ENCODE data around the gene HSPG2. TPM values are rescaled to one million over a fixed set of nuclear protein-coding genes. Genes with fewer than 3 reads are reported as not detected.

The HSPG2 gene
- total and polyA plus RNA-seq, 10 of the 15 experiments (the other 5 are each of a cell fraction or from before 2014, with no cell fraction given): 0.30 to 3.4 (median 0.73) TPM; not detected in 2

DNA sequence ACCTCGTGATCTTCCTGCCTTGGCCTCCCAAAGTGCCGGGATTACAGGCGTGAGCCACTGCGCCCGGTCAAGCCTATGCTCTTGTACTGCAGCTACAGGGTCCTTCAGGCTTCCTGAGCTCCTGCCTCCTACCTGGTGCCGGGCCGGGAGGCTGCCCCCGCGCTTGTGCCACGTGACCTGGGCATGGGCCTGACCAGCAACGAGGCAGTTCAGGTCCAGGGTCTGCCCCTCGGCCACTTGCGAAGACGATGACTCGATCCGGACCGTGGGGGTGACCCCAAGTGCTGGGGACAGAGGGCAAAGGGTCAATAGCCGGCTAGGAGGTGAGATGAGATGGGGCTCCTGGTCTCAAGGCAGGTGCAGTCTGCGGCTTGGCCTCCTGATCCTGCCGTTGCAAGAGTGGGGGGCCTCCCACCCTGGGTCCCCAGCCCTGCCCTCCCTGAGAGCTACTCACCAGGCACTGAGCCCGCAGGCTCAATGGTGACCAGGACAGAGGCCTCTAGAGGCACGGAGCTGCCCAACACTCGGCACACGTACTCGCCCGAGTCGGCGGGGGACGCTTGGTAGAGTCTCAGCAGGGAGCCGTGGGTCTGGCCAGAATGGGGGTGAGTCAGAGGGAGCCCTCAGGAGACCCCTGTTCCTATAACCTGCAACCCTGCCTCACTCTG lies 87.1 kb downstream of the HSPG2 start:
- ChIA-PET RAD21 (ENCODE audit: unreplicated experiment) (interaction anchor here (0.9 kb wide), 1 partner anchor 68 kb away, joined by 4 read pairs; no protein-coding TSS in a partner anchor), SMC1A (ENCODE audit: uncharacterized antibody, unreplicated experiment) (no interaction called here), POLR2A (no interaction called here), CTCF (no interaction called here)
- Histone ChIP-seq H3K4me3 (no peak overlapping the region), H3K27me3 (replicated peaks in 1 of 2; ENCODE audit: control insufficient read depth in 2 of 2, insufficient read depth in 2 of 2, low read length in 1 of 2) (no peaks in the 10 kb centered on the region), H3K4me1 (ENCODE audit: control insufficient read depth, insufficient read depth, low read length) (peaks cover 11% of the 10 kb centered on the region), H3K4me2 (ENCODE audit: control insufficient read depth, insufficient read depth) (no peak overlapping the region), H3K9me3 (replicated peaks; ENCODE audit: control insufficient read depth, insufficient read depth, low read length) (no peaks in the 10 kb centered on the region), H3K9ac (ENCODE audit: control insufficient read depth, insufficient read depth, low read length) (no peak overlapping the region), H2AFZ (ENCODE audit: control insufficient read depth, low read depth, low read length) (no peak overlapping the region), H4K20me1 (ENCODE audit: control insufficient read depth, insufficient read depth) (no peaks in the 10 kb centered on the region), H3K36me3 (ENCODE audit: control insufficient read depth in 2 of 2, insufficient read depth in 2 of 2, low read length in 1 of 2) (no peaks in the 10 kb centered on the region), H3K79me2 (ENCODE audit: control insufficient read depth, insufficient read depth, low read length) (no peaks in the 10 kb centered on the region), H3K27ac (ENCODE audit: control insufficient read depth, insufficient read depth) (no peak overlapping the region)
- ATAC-seq: no peak
- no peak for FAIRE-seq
- in situ Hi-C loops (cut with MboI): no loop called here
- no TSS peak for BruUV-seq (replicated peaks)
- 68% methylated on average over 30 of the region's 30 CpGs for WGBS (ENCODE audit: insufficient coverage, insufficient replicate concordance, low lambda C conversion rate, missing lambda C conversion rate)
- DNase-seq (ENCODE audit: low read depth, low spot score): no peak
- intact Hi-C loops (cut with micrococcal nuclease; ENCODE audit: unreplicated experiment): no loop called here
- TF ChIP-seq CBX5 (IDR thresholded peaks at IDR 0.05; ENCODE audit: low read depth) (no peak), NBN (IDR thresholded peaks at IDR 0.05) (no peak), EED (IDR thresholded peaks at IDR 0.05; ENCODE audit: low read depth) (no peak), MYC (IDR thresholded peaks at IDR 0.05; ENCODE audit: insufficient read depth, insufficient read length, insufficient replicate concordance, low read length, severe bottlenecking) (no peak), GATAD2B (conservative IDR thresholded peaks at IDR 0.05; ENCODE audit: low read depth) (no peak), NFIC (IDR thresholded peaks at IDR 0.05; ENCODE audit: low read depth, low read length) (no peak), ZSCAN29 (IDR thresholded peaks at IDR 0.05) (no peak), MEF2B (IDR thresholded peaks at IDR 0.05; ENCODE audit: partially characterized antibody, poor library complexity, severe bottlenecking) (no peak), SREBF2 (IDR thresholded peaks at IDR 0.05; ENCODE audit: low read length) (no peak), BCL11A (IDR thresholded peaks at IDR 0.05; ENCODE audit: low read depth, low read length) (no peak), MEF2A (IDR thresholded peaks at IDR 0.05; ENCODE audit: insufficient read depth, low read depth, low read length) (no peak), GABPA (IDR thresholded peaks at IDR 0.05; ENCODE audit: low read depth) (no peak)
- TF ChIP-seq, protein P1, sequence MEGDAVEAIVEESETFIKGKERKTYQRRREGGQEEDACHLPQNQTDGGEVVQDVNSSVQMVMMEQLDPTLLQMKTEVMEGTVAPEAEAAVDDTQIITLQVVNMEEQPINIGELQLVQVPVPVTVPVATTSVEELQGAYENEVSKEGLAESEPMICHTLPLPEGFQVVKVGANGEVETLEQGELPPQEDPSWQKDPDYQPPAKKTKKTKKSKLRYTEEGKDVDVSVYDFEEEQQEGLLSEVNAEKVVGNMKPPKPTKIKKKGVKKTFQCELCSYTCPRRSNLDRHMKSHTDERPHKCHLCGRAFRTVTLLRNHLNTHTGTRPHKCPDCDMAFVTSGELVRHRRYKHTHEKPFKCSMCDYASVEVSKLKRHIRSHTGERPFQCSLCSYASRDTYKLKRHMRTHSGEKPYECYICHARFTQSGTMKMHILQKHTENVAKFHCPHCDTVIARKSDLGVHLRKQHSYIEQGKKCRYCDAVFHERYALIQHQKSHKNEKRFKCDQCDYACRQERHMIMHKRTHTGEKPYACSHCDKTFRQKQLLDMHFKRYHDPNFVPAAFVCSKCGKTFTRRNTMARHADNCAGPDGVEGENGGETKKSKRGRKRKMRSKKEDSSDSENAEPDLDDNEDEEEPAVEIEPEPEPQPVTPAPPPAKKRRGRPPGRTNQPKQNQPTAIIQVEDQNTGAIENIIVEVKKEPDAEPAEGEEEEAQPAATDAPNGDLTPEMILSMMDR (IDR thresholded peaks at IDR 0.05 in 2 of 3, conservative IDR thresholded peaks at IDR 0.05 in 1 of 3; ENCODE audit: control insufficient read depth in 2 of 3, extremely low read depth in 1 of 3, insufficient read depth in 1 of 3, low read depth in 3 of 3, low read length in 3 of 3): no peak
- TF ChIP-seq, protein P2, sequence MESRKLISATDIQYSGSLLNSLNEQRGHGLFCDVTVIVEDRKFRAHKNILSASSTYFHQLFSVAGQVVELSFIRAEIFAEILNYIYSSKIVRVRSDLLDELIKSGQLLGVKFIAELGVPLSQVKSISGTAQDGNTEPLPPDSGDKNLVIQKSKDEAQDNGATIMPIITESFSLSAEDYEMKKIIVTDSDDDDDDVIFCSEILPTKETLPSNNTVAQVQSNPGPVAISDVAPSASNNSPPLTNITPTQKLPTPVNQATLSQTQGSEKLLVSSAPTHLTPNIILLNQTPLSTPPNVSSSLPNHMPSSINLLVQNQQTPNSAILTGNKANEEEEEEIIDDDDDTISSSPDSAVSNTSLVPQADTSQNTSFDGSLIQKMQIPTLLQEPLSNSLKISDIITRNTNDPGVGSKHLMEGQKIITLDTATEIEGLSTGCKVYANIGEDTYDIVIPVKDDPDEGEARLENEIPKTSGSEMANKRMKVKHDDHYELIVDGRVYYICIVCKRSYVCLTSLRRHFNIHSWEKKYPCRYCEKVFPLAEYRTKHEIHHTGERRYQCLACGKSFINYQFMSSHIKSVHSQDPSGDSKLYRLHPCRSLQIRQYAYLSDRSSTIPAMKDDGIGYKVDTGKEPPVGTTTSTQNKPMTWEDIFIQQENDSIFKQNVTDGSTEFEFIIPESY (IDR thresholded peaks at IDR 0.05): no peak
- TF ChIP-seq, protein P3, sequence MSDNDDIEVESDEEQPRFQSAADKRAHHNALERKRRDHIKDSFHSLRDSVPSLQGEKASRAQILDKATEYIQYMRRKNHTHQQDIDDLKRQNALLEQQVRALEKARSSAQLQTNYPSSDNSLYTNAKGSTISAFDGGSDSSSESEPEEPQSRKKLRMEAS (IDR thresholded peaks at IDR 0.05; ENCODE audit: low read depth, low read length): no peak
- TF ChIP-seq, protein P4, sequence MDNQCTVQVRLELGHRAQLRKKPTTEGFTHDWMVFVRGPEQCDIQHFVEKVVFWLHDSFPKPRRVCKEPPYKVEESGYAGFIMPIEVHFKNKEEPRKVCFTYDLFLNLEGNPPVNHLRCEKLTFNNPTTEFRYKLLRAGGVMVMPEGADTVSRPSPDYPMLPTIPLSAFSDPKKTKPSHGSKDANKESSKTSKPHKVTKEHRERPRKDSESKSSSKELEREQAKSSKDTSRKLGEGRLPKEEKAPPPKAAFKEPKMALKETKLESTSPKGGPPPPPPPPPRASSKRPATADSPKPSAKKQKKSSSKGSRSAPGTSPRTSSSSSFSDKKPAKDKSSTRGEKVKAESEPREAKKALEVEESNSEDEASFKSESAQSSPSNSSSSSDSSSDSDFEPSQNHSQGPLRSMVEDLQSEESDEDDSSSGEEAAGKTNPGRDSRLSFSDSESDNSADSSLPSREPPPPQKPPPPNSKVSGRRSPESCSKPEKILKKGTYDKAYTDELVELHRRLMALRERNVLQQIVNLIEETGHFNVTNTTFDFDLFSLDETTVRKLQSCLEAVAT (IDR thresholded peaks at IDR 0.05): no peak
- TF ChIP-seq, protein P5, sequence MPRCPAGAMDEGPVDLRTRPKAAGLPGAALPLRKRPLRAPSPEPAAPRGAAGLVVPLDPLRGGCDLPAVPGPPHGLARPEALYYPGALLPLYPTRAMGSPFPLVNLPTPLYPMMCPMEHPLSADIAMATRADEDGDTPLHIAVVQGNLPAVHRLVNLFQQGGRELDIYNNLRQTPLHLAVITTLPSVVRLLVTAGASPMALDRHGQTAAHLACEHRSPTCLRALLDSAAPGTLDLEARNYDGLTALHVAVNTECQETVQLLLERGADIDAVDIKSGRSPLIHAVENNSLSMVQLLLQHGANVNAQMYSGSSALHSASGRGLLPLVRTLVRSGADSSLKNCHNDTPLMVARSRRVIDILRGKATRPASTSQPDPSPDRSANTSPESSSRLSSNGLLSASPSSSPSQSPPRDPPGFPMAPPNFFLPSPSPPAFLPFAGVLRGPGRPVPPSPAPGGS (IDR thresholded peaks at IDR 0.05; ENCODE audit: borderline replicate concordance, insufficient read depth, low read depth, low read length, poor library complexity, severe bottlenecking): no peak

Data from GM12878 (cell line).